ENCODE data around the gene CHSY1. TPM values are rescaled to one million over a fixed set of nuclear protein-coding genes. Genes with fewer than 3 reads are reported as not detected.
A peak's percentile ranks its signal among the peaks of the same experiment; 100 is the strongest.

Gene CHSY1
- total and polyA plus RNA-seq, 10 of the 15 experiments (the other 5 are each of a cell fraction or from before 2014, with no cell fraction given): 1.4 to 31.2 (median 10.5) TPM

DNA sequence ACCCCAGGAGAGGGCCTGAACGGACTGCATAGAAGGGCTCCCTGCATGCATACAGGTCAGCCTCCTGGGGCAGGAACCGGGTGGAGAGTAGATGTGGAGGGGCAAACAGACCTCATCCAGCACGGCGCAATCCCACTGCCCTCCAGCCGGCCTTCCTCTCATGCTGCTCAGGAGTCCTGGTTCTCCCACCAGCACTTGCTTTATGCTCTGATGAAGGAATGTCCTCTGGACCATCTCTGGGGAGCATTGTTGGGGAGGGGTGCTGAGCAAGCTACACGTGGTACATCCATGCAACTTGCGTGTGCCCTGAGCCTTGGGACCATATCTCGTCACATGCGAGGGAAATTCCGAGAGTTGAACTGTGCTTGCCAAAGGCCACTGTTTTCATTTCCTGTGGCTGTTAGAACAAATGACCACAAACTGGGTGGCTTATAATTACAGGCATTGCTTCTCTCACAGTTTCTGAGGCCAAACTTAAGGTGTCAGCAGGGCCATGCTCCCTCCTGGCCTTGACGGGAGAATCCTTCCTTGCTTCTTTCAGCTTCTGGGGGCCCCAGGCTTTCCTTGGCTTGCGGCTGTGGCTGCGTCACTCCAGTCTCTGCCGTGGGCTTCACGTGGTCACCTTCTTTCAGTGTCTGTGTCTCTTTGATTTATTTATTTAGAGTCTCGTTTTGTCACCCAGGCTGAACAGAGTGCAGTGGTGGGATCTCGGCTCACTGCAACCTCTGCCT, 13.2 kb upstream of the CHSY1 start (continued):
- TF ChIP-seq, protein P1, sequence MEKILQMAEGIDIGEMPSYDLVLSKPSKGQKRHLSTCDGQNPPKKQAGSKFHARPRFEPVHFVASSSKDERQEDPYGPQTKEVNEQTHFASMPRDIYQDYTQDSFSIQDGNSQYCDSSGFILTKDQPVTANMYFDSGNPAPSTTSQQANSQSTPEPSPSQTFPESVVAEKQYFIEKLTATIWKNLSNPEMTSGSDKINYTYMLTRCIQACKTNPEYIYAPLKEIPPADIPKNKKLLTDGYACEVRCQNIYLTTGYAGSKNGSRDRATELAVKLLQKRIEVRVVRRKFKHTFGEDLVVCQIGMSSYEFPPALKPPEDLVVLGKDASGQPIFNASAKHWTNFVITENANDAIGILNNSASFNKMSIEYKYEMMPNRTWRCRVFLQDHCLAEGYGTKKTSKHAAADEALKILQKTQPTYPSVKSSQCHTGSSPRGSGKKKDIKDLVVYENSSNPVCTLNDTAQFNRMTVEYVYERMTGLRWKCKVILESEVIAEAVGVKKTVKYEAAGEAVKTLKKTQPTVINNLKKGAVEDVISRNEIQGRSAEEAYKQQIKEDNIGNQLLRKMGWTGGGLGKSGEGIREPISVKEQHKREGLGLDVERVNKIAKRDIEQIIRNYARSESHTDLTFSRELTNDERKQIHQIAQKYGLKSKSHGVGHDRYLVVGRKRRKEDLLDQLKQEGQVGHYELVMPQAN (conservative IDR thresholded peaks at IDR 0.05): peak; percentile 42; the same call in 1 of the 2 replicates
- TF ChIP-seq GATAD2B (conservative IDR thresholded peaks at IDR 0.05; ENCODE audit: low read depth) (no peak; the same call in none of the 2 replicates), ZNF217 (IDR thresholded peaks at IDR 0.05) (no peak), ZZZ3 (IDR thresholded peaks at IDR 0.05; ENCODE audit: control insufficient read depth, insufficient read length, low read depth) (no peak), BCL11A (IDR thresholded peaks at IDR 0.05; ENCODE audit: low read depth, low read length) (peak; percentile 89), SUZ12 (IDR thresholded peaks at IDR 0.05; ENCODE audit: unreplicated experiment) (no peak), MTA3 (IDR thresholded peaks at IDR 0.05; ENCODE audit: borderline replicate concordance, low read length) (no peak), RELA (IDR thresholded peaks at IDR 0.05; ENCODE audit: borderline replicate concordance, partially characterized antibody) (peak; percentile 98), NBN (IDR thresholded peaks at IDR 0.05) (peak; percentile 78; the same call in 1 of the 2 replicates), SPI1 (IDR thresholded peaks at IDR 0.05; ENCODE audit: borderline replicate concordance, insufficient read depth, low read depth, low read length) (peak; percentile 44; the same call in 1 of the 2 replicates), ETV6 (conservative IDR thresholded peaks at IDR 0.05 in 1 of 2, IDR thresholded peaks at IDR 0.05 in 1 of 2; ENCODE audit: borderline replicate concordance in 1 of 2, low read depth in 1 of 2) (peak in 1 of 2 experiments; percentile 26; a peak in 1 of 4 replicates), ATF7 (IDR thresholded peaks at IDR 0.05; ENCODE audit: low read depth) (peak; percentile 62), FOS (IDR thresholded peaks at IDR 0.05; ENCODE audit: borderline replicate concordance, extremely low read depth, insufficient read length) (no peak), PAX5 (IDR thresholded peaks at IDR 0.05; ENCODE audit: borderline replicate concordance, low read depth, low read length) (peak; percentile 92)
- TF ChIP-seq, protein P2, sequence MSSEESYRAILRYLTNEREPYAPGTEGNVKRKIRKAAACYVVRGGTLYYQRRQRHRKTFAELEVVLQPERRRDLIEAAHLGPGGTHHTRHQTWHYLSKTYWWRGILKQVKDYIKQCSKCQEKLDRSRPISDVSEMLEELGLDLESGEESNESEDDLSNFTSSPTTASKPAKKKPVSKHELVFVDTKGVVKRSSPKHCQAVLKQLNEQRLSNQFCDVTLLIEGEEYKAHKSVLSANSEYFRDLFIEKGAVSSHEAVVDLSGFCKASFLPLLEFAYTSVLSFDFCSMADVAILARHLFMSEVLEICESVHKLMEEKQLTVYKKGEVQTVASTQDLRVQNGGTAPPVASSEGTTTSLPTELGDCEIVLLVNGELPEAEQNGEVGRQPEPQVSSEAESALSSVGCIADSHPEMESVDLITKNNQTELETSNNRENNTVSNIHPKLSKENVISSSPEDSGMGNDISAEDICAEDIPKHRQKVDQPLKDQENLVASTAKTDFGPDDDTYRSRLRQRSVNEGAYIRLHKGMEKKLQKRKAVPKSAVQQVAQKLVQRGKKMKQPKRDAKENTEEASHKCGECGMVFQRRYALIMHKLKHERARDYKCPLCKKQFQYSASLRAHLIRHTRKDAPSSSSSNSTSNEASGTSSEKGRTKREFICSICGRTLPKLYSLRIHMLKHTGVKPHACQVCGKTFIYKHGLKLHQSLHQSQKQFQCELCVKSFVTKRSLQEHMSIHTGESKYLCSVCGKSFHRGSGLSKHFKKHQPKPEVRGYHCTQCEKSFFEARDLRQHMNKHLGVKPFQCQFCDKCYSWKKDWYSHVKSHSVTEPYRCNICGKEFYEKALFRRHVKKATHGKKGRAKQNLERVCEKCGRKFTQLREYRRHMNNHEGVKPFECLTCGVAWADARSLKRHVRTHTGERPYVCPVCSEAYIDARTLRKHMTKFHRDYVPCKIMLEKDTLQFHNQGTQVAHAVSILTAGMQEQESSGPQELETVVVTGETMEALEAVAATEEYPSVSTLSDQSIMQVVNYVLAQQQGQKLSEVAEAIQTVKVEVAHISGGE (CRISPR knock-in tag; IDR thresholded peaks at IDR 0.05): no peak
- TF ChIP-seq, protein P3, sequence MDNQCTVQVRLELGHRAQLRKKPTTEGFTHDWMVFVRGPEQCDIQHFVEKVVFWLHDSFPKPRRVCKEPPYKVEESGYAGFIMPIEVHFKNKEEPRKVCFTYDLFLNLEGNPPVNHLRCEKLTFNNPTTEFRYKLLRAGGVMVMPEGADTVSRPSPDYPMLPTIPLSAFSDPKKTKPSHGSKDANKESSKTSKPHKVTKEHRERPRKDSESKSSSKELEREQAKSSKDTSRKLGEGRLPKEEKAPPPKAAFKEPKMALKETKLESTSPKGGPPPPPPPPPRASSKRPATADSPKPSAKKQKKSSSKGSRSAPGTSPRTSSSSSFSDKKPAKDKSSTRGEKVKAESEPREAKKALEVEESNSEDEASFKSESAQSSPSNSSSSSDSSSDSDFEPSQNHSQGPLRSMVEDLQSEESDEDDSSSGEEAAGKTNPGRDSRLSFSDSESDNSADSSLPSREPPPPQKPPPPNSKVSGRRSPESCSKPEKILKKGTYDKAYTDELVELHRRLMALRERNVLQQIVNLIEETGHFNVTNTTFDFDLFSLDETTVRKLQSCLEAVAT (IDR thresholded peaks at IDR 0.05): peak; percentile 58; the same call in 1 of the 2 replicates
- TF ChIP-seq, protein P4, sequence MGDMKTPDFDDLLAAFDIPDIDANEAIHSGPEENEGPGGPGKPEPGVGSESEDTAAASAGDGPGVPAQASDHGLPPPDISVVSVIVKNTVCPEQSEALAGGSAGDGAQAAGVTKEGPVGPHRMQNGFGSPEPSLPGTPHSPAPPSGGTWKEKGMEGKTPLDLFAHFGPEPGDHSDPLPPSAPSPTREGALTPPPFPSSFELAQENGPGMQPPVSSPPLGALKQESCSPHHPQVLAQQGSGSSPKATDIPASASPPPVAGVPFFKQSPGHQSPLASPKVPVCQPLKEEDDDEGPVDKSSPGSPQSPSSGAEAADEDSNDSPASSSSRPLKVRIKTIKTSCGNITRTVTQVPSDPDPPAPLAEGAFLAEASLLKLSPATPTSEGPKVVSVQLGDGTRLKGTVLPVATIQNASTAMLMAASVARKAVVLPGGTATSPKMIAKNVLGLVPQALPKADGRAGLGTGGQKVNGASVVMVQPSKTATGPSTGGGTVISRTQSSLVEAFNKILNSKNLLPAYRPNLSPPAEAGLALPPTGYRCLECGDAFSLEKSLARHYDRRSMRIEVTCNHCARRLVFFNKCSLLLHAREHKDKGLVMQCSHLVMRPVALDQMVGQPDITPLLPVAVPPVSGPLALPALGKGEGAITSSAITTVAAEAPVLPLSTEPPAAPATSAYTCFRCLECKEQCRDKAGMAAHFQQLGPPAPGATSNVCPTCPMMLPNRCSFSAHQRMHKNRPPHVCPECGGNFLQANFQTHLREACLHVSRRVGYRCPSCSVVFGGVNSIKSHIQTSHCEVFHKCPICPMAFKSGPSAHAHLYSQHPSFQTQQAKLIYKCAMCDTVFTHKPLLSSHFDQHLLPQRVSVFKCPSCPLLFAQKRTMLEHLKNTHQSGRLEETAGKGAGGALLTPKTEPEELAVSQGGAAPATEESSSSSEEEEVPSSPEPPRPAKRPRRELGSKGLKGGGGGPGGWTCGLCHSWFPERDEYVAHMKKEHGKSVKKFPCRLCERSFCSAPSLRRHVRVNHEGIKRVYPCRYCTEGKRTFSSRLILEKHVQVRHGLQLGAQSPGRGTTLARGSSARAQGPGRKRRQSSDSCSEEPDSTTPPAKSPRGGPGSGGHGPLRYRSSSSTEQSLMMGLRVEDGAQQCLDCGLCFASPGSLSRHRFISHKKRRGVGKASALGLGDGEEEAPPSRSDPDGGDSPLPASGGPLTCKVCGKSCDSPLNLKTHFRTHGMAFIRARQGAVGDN (IDR thresholded peaks at IDR 0.05): peak; percentile 99

Measured in GM12878 (cell line).